Tibial nerve (tissue), 4 donors: Measurements from ENCODE around the gene OR9Q1. TPM values are rescaled to one million over a fixed set of nuclear protein-coding genes. Genes with fewer than 3 reads are reported as not detected.

Experiments used
- DNase-seq, 2 donors: peaks; one replicate each; pipeline ENCODE4 v3.0.0-alpha.2; 2019; ENCODE audit warnings: low spot score in 2 of 2
- H3K27ac ChIP-seq, 4 donors: fragments of 200-600 bp; sonication (generic) in 3 of 4; one replicate each; pipeline ENCODE4 v1.5.1; 2017 to 2019; ENCODE audit warnings: mild to moderate bottlenecking in 1 of 4
- H3K27me3 ChIP-seq, 2 donors: fragments of 200-600 bp; sonication (generic) in 1 of 2; one replicate each; pipeline versions ENCODE4 v1.5.1 to v1.6.0; 2017 to 2019
- H3K36me3 ChIP-seq, 3 donors: fragments of 200-600 bp; sonication (generic); one replicate each; pipeline ENCODE4 v1.5.1; 2018 to 2019
- H3K4me1 ChIP-seq, 4 donors: fragments of 200-600 bp; sonication (generic) in 3 of 4; one replicate each; pipeline ENCODE4 v1.5.1; 2017 to 2019
- H3K4me3 ChIP-seq, 4 donors: fragments of 200-600 bp; sonication (generic) in 3 of 4; one replicate each; pipeline ENCODE4 v1.5.1; 2017 to 2019; ENCODE audit warnings: mild to moderate bottlenecking in 1 of 4, moderate library complexity in 1 of 4
- H3K9me3 ChIP-seq, 4 donors: fragments of 200-600 bp; sonication (generic) in 3 of 4; one replicate each; pipeline ENCODE4 v1.5.1; 2017 to 2019
- EP300 ChIP-seq, 2 donors: sonication (generic); formaldehyde crosslinking; IDR thresholded peaks; one replicate each; pipeline ENCODE4 v1.6.1; 2017; ENCODE audit warnings: antibody characterized with exemption in 2 of 2, mild to moderate bottlenecking in 1 of 2
- POLR2A ChIP-seq, 2 donors: fragments of 450-650 bp; IDR thresholded peaks; one replicate each; pipeline ENCODE4 v1.6.1; 2017; ENCODE audit warnings: antibody characterized with exemption in 2 of 2, mild to moderate bottlenecking in 2 of 2, moderate library complexity in 2 of 2
- WGBS, 2 donors: methylation state at CpG; one replicate each; pipeline ENCODE4 v1.1.5; 2018; 5-methylcytosine and 5-hydroxymethylcytosine counted together
- total RNA-seq, 4 donors: library from RNA; depleted of rRNA; stranded (reverse); fragments of >200 nt; gene quantifications; one replicate each; pipeline ENCODE4 v1.1.0, GENCODE V29; 2016
- TF ChIP-seq, protein P1 (sequence below), 5 experiments: fragments of 200-600 bp in 3 of 5; fragments of 450-650 bp in 2 of 5; sonication (generic) in 3 of 5; IDR thresholded peaks; one replicate each; pipeline ENCODE4 v1.5.1; 2016 to 2019; ENCODE audit warnings: antibody characterized with exemption in 5 of 5, mild to moderate bottlenecking in 3 of 5, moderate library complexity in 2 of 5

Gene OR9Q1
- total RNA-seq, 4 donors from 2014 or later = not detected

DNA sequence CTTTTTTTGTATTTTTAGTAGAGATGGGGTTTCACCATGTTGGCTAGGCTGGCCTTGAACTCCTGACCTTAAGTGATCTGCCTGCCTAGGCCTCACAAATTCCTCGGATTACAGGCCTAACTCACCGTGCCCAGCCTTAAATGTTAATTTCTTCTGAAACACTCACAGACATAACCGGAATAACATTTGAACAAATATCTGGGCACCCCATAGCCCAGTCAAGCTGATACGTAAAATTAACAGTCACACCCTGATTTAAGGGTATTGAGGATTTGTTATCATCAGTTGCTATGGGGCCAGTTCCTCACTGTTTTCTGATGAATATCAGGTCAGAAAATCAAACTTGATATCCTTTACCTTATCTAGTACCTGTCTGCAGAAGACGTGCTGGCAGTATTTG is 23.0 kb upstream of the OR9Q1 start:
- TF ChIP-seq, protein P1, sequence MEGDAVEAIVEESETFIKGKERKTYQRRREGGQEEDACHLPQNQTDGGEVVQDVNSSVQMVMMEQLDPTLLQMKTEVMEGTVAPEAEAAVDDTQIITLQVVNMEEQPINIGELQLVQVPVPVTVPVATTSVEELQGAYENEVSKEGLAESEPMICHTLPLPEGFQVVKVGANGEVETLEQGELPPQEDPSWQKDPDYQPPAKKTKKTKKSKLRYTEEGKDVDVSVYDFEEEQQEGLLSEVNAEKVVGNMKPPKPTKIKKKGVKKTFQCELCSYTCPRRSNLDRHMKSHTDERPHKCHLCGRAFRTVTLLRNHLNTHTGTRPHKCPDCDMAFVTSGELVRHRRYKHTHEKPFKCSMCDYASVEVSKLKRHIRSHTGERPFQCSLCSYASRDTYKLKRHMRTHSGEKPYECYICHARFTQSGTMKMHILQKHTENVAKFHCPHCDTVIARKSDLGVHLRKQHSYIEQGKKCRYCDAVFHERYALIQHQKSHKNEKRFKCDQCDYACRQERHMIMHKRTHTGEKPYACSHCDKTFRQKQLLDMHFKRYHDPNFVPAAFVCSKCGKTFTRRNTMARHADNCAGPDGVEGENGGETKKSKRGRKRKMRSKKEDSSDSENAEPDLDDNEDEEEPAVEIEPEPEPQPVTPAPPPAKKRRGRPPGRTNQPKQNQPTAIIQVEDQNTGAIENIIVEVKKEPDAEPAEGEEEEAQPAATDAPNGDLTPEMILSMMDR (IDR thresholded peaks at IDR 0.05) = no peak
- TF ChIP-seq POLR2A (IDR thresholded peaks at IDR 0.05) = no peak
- TF ChIP-seq EP300 (IDR thresholded peaks at IDR 0.05) = no peak
- H3K4me1 ChIP-seq = no peaks in the 10 kb centered on the region
- no peak for DNase-seq
- H3K36me3 ChIP-seq = no peaks in the 10 kb centered on the region
- peaks cover 0 to 11% (median 0%) of the 10 kb centered on the region in 4 donors for H3K9me3 ChIP-seq
- H3K4me3 ChIP-seq = no peak overlapping the region
- H3K27me3 ChIP-seq = no peaks in the 10 kb centered on the region
- 68 to 73% methylated on average over 5 of the region's 5 CpGs for WGBS, 2 donors
- H3K27ac ChIP-seq = no peak overlapping the region

DNA sequence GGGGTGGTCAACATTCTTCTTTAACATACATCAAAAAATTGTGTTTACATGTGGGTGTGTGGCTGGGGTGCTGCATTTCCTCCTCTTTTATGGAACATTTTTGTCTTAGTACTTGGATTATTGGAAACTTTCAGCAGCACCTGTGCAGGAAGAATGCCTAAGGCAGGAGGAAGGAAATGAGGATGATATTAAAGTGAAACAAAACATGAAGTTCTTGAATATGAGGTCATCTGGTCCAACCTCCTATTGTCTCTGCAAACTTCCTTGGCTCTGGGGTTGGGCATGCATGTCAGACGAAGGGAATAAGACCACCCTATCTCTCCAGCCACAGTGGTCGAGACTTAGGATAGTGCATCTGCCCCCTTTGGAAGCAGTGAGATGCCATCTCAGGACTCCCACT is 20.6 kb upstream of the OR9Q1 start:
- DNase-seq = no peak
- H3K27ac ChIP-seq = no peak overlapping the region
- no peaks in the 10 kb centered on the region for H3K27me3 ChIP-seq
- 68 to 69% methylated on average over 2 of the region's 2 CpGs for WGBS, 2 donors
- H3K4me3 ChIP-seq = no peak overlapping the region
- H3K4me1 ChIP-seq = no peaks in the 10 kb centered on the region
- peaks cover 0 to 11% (median 0%) of the 10 kb centered on the region in 4 donors for H3K9me3 ChIP-seq
- TF ChIP-seq, protein P1 (IDR thresholded peaks at IDR 0.05) = no peak
- no peak for TF ChIP-seq POLR2A (IDR thresholded peaks at IDR 0.05)
- TF ChIP-seq EP300 (IDR thresholded peaks at IDR 0.05) = no peak
- no peaks in the 10 kb centered on the region for H3K36me3 ChIP-seq

DNA sequence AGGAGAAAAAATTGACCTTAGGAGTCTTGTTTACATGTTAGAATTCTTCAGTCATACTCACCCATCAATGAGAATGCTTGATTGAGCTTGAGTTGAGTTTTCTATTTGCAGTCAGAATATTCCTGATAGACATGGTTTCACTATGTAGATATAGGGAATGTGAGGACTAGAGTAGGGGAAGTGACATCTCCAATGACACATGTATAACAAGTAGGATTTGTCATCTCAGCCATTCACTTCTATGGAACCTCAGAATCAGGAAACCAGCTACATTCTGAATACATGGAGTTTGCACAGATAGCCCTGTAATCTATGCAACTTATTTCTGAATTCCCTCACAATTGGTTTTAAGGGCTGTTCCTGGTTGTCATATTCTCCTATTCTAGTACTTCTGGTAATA is 20.1 kb upstream of the OR9Q1 start:
- Histone ChIP-seq H3K27ac (no peak overlapping the region), H3K9me3 (peaks cover 0 to 11% (median 0%) of the 10 kb centered on the region in 4 donors), H3K4me3 (no peak overlapping the region), H3K4me1 (no peaks in the 10 kb centered on the region), H3K27me3 (no peaks in the 10 kb centered on the region), H3K36me3 (no peaks in the 10 kb centered on the region)
- DNase-seq = no peak
- TF ChIP-seq POLR2A (IDR thresholded peaks at IDR 0.05) = no peak
- TF ChIP-seq, protein P1 (IDR thresholded peaks at IDR 0.05) = no peak
- no peak for TF ChIP-seq EP300 (IDR thresholded peaks at IDR 0.05)

DNA sequence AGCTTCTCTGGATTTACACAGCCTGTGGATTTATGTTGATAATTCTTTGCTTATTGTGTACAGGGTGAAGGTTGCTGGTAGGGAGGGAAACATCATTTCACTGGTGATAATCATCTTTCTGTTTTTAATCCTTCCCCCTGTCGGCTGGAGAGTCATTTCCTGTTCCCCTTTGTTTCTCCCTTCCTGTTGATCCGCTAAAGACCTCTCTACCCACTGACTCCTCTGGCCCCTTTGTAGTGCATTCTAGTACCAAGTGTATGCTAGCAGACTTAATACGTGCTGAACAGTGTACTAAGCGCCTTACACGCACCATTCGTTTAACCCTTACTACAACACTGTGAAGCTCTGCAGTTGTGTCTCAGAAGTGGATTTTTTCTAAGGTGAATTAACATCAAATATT is 19.0 kb upstream of the OR9Q1 start:
- H3K27ac ChIP-seq = no peak overlapping the region
- no peak for DNase-seq
- no peaks in the 10 kb centered on the region for H3K36me3 ChIP-seq
- H3K4me3 ChIP-seq = no peak overlapping the region
- H3K9me3 ChIP-seq = peaks cover 0 to 11% (median 0%) of the 10 kb centered on the region in 4 donors
- WGBS, 2 donors = 47 to 48% methylated on average over 6 of the region's 6 CpGs
- H3K27me3 ChIP-seq = no peaks in the 10 kb centered on the region
- H3K4me1 ChIP-seq = no peaks in the 10 kb centered on the region
- TF ChIP-seq EP300 (IDR thresholded peaks at IDR 0.05) (peak in 1 of 2 donors; percentile 55), POLR2A (IDR thresholded peaks at IDR 0.05) (no peak)
- TF ChIP-seq, protein P1 (IDR thresholded peaks at IDR 0.05) = no peak

DNA sequence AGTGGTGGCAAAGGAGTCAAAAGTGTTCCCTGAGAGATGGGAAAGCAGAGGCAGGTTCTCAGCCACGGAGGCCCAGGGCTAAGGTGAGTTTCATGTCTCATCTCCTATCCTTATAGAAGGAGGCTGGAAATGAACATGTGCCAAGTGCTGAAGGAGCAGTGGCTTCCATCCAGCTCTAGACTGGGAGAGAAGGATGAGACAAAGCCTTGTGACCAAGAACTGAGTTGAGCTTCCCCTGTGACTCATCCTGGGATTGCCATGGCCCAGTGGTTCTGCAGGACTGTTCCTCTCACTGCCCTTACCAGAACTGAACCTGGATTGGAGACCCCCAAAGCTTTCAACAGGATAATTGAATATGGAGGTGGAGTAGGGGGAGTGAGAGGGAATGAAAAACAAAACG is 16.7 kb upstream of the OR9Q1 start:
- TF ChIP-seq EP300 (IDR thresholded peaks at IDR 0.05) = no peak
- no peak for TF ChIP-seq POLR2A (IDR thresholded peaks at IDR 0.05)
- TF ChIP-seq, protein P1 (IDR thresholded peaks at IDR 0.05) = no peak
- Histone ChIP-seq H3K27ac (no peak overlapping the region), H3K4me1 (no peaks in the 10 kb centered on the region), H3K36me3 (no peaks in the 10 kb centered on the region), H3K9me3 (no peaks in the 10 kb centered on the region), H3K27me3 (no peaks in the 10 kb centered on the region), H3K4me3 (no peak overlapping the region)
- 63 to 67% methylated on average over 2 of the region's 2 CpGs for WGBS, 2 donors
- DNase-seq = no peak
